Mucosa of gallbladder (tissue), 1 donor: ENCODE data around the gene HAUS7. TPM values are rescaled to one million over a fixed set of nuclear protein-coding genes. Genes with fewer than 3 reads are reported as not detected.
"Not testable (repeated sequence)": the region's sequence is repeated elsewhere in the genome, so short reads cannot be mapped to it uniquely, and the experiment has no call there.

Experiments
- DNase-seq: peaks from one replicate; pipeline ENCODE4 v3.0.0-alpha.2; 2020; ENCODE audit warnings: low spot score
- total RNA-seq: library from RNA; stranded (reverse); gene quantifications from one replicate; pipeline ENCODE4 v1.2.1, GENCODE V29; 2021
- donor health status: DM: no; HTN: no; CAD: no.

Gene HAUS7
- total RNA-seq, 1 donor from 2014 or later: 22.4 TPM

GRCh38 chrX:153409414-153410101 lies 60.8 kb downstream of the HAUS7 start:
- DNase-seq: no peak

- DNase-seq: no peak
Measured at GRCh38 chrX:153408871-153409351, 61.5 kb downstream of the HAUS7 start.

- DNase-seq: no peak
Measured at GRCh38 chrX:153408221-153408721, 62.1 kb downstream of the HAUS7 start.

GRCh38 chrX:153407736-153408135 lies 62.6 kb downstream of the HAUS7 start:
- DNase-seq: no peak

- DNase-seq: no peak
Measured at GRCh38 chrX:153406903-153407302, 63.5 kb downstream of the HAUS7 start.

- DNase-seq: no peak
Measured at GRCh38 chrX:153406011-153406410, 64.4 kb downstream of the HAUS7 start.

GRCh38 chrX:153405426-153405825 lies 65.0 kb downstream of the HAUS7 start:
- no peak for DNase-seq

GRCh38 chrX:153404333-153404732 lies 66.0 kb downstream of the HAUS7 start:
- DNase-seq: not testable (repeated sequence)

- no peak for DNase-seq
Measured at GRCh38 chrX:153401133-153401764, 69.1 kb downstream of the HAUS7 start, which contains the start of gene PNMA6E. PNMA6E (minus strand) TSS chrX:153401350; CDS start chrX:153398849, 2,501 bp downstream.

- DNase-seq: no peak
Measured at GRCh38 chrX:153400146-153401132, 69.9 kb downstream of the HAUS7 start.

GRCh38 chrX:153398275-153398960 lies 72.0 kb downstream of the HAUS7 start:
- DNase-seq: no peak

Other genes with a start within 250 kb of the HAUS7 start
- not detected for gene PNMA6F, start 148.8 kb downstream of the HAUS7 start, total RNA-seq
- gene ZNF275, start 136.4 kb downstream of the HAUS7 start, total RNA-seq: 10.3 TPM
- gene PNMA6E, start 69.2 kb downstream of the HAUS7 start, total RNA-seq: not detected
- 0.60 TPM for gene ZFP92, start 59.1 kb downstream of the HAUS7 start, total RNA-seq
- gene TREX2, start 24.5 kb downstream of the HAUS7 start, total RNA-seq: 0.63 TPM
- gene BGN, start 24.4 kb upstream of the HAUS7 start, total RNA-seq: 204 TPM
- gene ATP2B3, start 47.1 kb upstream of the HAUS7 start, total RNA-seq: not detected
- gene CCNQ, start 128.6 kb upstream of the HAUS7 start, total RNA-seq: 14.9 TPM
- 0.12 TPM for gene DUSP9, start 176.6 kb upstream of the HAUS7 start, total RNA-seq
- gene PNCK, start 203.2 kb upstream of the HAUS7 start, total RNA-seq: 28.3 TPM
- 165 TPM for gene SLC6A8, start 217.3 kb upstream of the HAUS7 start, total RNA-seq